Keratinocyte (primary cell): Measurements from ENCODE around the gene ADCY5. TPM values are rescaled to one million over a fixed set of nuclear protein-coding genes. Genes with fewer than 3 reads are reported as not detected.

Source experiments
- DNase-seq: peaks from one replicate; pipeline ENCODE4 v3.0.0-alpha.2; 2011; ENCODE audit warnings: low read depth, missing footprints, low spot score
- FAIRE-seq: peaks from 2 replicates; lab custom pipeline; 2011; peaks lifted over from hg19 to GRCh38; lab: Jason Lieb, UNC
- H2AFZ ChIP-seq: 2 replicates; pipeline ENCODE4 v1.6.0; 2012; ENCODE audit warnings: low read length, control low read depth, inconsistent platforms; ENCODE audit not compliant: control insufficient read depth
- H3K27ac ChIP-seq: 2 replicates; pipeline ENCODE4 v1.5.1; 2011; ENCODE audit warnings: low read length; ENCODE audit not compliant: control insufficient read depth, insufficient read depth
- H3K27me3 ChIP-seq: 3 replicates; pipeline ENCODE4 v1.6.0; 2011; ENCODE audit warnings: low read length; ENCODE audit not compliant: control insufficient read depth, insufficient read depth; ENCODE audit errors: extremely low read depth
- H3K36me3 ChIP-seq, 2 experiments: 2 replicates in 1 of 2; 3 replicates in 1 of 2; pipeline ENCODE4 v1.5.1; 2011; ENCODE audit warnings: low read length in 2 of 2, mild to moderate bottlenecking in 1 of 2; ENCODE audit not compliant: control insufficient read depth in 2 of 2, insufficient read depth in 2 of 2; ENCODE audit errors: extremely low read depth in 1 of 2
- H3K4me1 ChIP-seq: 3 replicates; pipeline ENCODE4 v1.5.1; 2011; ENCODE audit warnings: low read length; ENCODE audit not compliant: control insufficient read depth, insufficient read depth; ENCODE audit errors: extremely low read depth
- H3K4me2 ChIP-seq: 3 replicates; pipeline ENCODE4 v1.6.0; 2011; ENCODE audit warnings: low read depth, low read length; ENCODE audit not compliant: control insufficient read depth, insufficient read depth; ENCODE audit errors: extremely low read depth
- H3K4me3 ChIP-seq, 3 experiments: fragments of 200-600 bp in 1 of 3; sonication (generic) in 1 of 3; 2 replicates in 2 of 3; 3 replicates in 1 of 3; pipeline ENCODE4 v1.5.1; 2011 to 2016; ENCODE audit warnings: low read length in 3 of 3, mild to moderate bottlenecking in 3 of 3, control low read depth in 2 of 3, inconsistent platforms in 1 of 3, low read depth in 1 of 3, mixed read lengths in 1 of 3, mixed run types in 1 of 3, moderate library complexity in 1 of 3; ENCODE audit not compliant: control insufficient read depth in 2 of 3, insufficient read depth in 2 of 3; ENCODE audit errors: extremely low read depth in 1 of 3
- H3K79me2 ChIP-seq: 2 replicates; pipeline ENCODE4 v1.6.0; 2012; ENCODE audit warnings: low read length; ENCODE audit not compliant: control insufficient read depth, insufficient read depth
- H3K9ac ChIP-seq: 3 replicates; pipeline ENCODE4 v1.6.0; 2011; ENCODE audit warnings: low read length; ENCODE audit not compliant: control insufficient read depth, insufficient read depth; ENCODE audit errors: extremely low read depth
- H3K9me1 ChIP-seq: 3 replicates; pipeline ENCODE4 v1.6.0; 2011; ENCODE audit warnings: low read length; ENCODE audit not compliant: control insufficient read depth, insufficient read depth; ENCODE audit errors: extremely low read depth
- H3K9me3 ChIP-seq: 2 replicates; pipeline ENCODE4 v1.5.1; 2012; ENCODE audit warnings: low read depth, low read length; ENCODE audit not compliant: control insufficient read depth
- H4K20me1 ChIP-seq: 3 replicates; pipeline ENCODE4 v1.6.0; 2011; ENCODE audit warnings: low read length; ENCODE audit not compliant: control insufficient read depth, insufficient read depth; ENCODE audit errors: extremely low read depth
- EZH2 ChIP-seq: IDR thresholded peaks from one replicate; pipeline ENCODE4 v1.6.1; 2012; ENCODE audit warnings: inconsistent platforms, mild to moderate bottlenecking, low read length, moderate library complexity
- dilution Hi-C: fragments of 300-500 bp; cut with MboI; formaldehyde crosslinking; loops from one replicate; pipeline ENCODE4 v1.7.0; 2020; ENCODE audit warnings: low sequenced_read_pairs; ENCODE audit not compliant: extremely low pct_ligation_motif_present
- polyA plus RNA-seq, 5 experiments: library from polyadenylated mRNA; depleted of rRNA in 3 of 5; stranded (reverse) in 3 of 5; stranded (forward) in 1 of 5; unstranded in 1 of 5; fragments of >200 nt; gene quantifications; 1 replicate in 1 of 5; 2 replicates in 3 of 5; 3 replicates in 1 of 5; pipeline versions ENCODE4 v1.2.1 to v1.2.3, GENCODE V29; 2011 to 2012; ENCODE audit warnings: missing spikeins in 2 of 5, low read depth in 1 of 5, low replicate concordance in 1 of 5
- TF ChIP-seq, protein P1 (sequence below), 3 experiments: IDR thresholded peaks in 1 of 3; conservative IDR thresholded peaks in 1 of 3; optimal IDR thresholded peaks in 1 of 3; 2 replicates in 2 of 3; 3 replicates in 1 of 3; pipeline versions ENCODE3 to v1.5.1; 2011; ENCODE audit warnings: low read length in 3 of 3, mild to moderate bottlenecking in 3 of 3, moderate library complexity in 2 of 3, control low read depth in 1 of 3, inconsistent platforms in 1 of 3; ENCODE audit not compliant: insufficient read depth in 2 of 3; ENCODE audit errors: extremely low read depth in 1 of 3

Gene ADCY5
- polyA plus RNA-seq, 1 donor (not counting 4 experiments of a cell fraction or from before 2014, with no cell fraction given), result not detected

DNA sequence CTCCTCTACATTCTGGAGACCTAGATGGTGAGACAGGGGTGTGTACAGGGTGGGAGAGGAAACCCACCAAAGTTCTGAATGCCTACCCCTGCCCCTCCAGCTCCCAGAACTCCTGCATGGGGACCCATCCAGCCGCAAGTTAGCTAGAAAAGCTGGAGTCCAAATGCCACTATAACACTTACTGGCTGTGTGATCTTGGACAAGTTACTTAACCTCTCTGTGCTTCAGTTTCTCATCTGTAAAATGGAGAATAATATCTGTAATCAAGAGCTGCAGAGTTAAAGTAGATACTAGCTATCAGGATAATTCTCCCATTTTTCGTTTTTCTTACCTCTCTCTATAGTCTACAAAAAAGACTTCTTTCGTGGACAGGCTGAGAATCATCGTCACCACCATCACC, 63.4 kb downstream of the ADCY5 start:
- TF ChIP-seq, protein P1, sequence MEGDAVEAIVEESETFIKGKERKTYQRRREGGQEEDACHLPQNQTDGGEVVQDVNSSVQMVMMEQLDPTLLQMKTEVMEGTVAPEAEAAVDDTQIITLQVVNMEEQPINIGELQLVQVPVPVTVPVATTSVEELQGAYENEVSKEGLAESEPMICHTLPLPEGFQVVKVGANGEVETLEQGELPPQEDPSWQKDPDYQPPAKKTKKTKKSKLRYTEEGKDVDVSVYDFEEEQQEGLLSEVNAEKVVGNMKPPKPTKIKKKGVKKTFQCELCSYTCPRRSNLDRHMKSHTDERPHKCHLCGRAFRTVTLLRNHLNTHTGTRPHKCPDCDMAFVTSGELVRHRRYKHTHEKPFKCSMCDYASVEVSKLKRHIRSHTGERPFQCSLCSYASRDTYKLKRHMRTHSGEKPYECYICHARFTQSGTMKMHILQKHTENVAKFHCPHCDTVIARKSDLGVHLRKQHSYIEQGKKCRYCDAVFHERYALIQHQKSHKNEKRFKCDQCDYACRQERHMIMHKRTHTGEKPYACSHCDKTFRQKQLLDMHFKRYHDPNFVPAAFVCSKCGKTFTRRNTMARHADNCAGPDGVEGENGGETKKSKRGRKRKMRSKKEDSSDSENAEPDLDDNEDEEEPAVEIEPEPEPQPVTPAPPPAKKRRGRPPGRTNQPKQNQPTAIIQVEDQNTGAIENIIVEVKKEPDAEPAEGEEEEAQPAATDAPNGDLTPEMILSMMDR (optimal IDR thresholded peaks at IDR 0.05 in 1 of 3, IDR thresholded peaks at IDR 0.05 in 1 of 3, conservative IDR thresholded peaks at IDR 0.05 in 1 of 3; ENCODE audit: extremely low read depth in 1 of 3, insufficient read depth in 2 of 3, low read length in 3 of 3), result no peak
- Histone ChIP-seq H3K4me1 (no peaks in the 10 kb centered on the region), H3K9me3 (no peaks in the 10 kb centered on the region), H3K27ac (no peak overlapping the region), H3K27me3 (peaks cover 6% of the 10 kb centered on the region), H3K36me3 (no peaks in the 10 kb centered on the region), H4K20me1 (no peaks in the 10 kb centered on the region), H3K4me2 (no peak overlapping the region), H3K4me3 (no peak overlapping the region), H3K79me2 (no peaks in the 10 kb centered on the region), H3K9ac (no peak overlapping the region), H2AFZ (no peak overlapping the region), H3K9me1 (no peaks in the 10 kb centered on the region)
- no peak for DNase-seq
- no peak for FAIRE-seq
- dilution Hi-C loops, result no loop called here

DNA sequence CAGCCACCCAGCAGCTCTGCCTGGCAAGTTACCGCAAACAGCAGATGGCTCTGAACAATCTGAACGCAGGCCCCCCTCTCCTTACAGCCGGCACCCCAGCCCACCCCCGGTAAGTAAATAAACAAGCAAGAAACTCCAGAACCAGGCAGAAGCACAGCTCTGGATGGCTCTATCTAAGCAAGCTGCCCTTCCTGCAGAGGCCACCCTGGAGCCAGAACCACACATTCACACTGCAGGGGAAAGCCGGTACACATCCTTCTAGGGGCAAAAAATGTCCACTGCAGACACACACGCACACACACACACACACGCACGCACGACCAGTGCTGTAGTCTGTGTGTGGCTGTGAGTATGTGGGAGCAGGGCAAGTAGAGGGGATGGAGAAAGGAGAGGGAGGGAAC, 63.9 kb downstream of the ADCY5 start:
- H3K36me3 ChIP-seq, result no peaks in the 10 kb centered on the region
- FAIRE-seq, result no peak

More for the DNA sequence above, 63.9 kb downstream of the ADCY5 start:
- Histone ChIP-seq H4K20me1 (no peaks in the 10 kb centered on the region), H3K4me2 (no peak overlapping the region), H3K27ac (no peak overlapping the region), H3K9ac (no peak overlapping the region), H3K4me1 (no peaks in the 10 kb centered on the region), H3K9me1 (no peaks in the 10 kb centered on the region), H3K4me3 (no peak overlapping the region), H3K9me3 (no peaks in the 10 kb centered on the region), H3K27me3 (peaks cover 6% of the 10 kb centered on the region), H3K79me2 (no peaks in the 10 kb centered on the region), H2AFZ (no peak overlapping the region)
- dilution Hi-C loops, result no loop called here
- no peak for TF ChIP-seq EZH2
- TF ChIP-seq, protein P1 (optimal IDR thresholded peaks at IDR 0.05 in 1 of 3, IDR thresholded peaks at IDR 0.05 in 1 of 3, conservative IDR thresholded peaks at IDR 0.05 in 1 of 3; ENCODE audit: extremely low read depth in 1 of 3, insufficient read depth in 2 of 3, low read length in 3 of 3), result no peak
- DNase-seq, result no peak
